ENCODE results near the gene FAM187B. TPM values are rescaled to one million over a fixed set of nuclear protein-coding genes. Genes with fewer than 3 reads are reported as not detected.
A peak's percentile ranks its signal among the peaks of the same experiment; 100 is the strongest.

FAM187B gene
- total RNA-seq, 2 experiments from 2014 or later, result not detected

DNA sequence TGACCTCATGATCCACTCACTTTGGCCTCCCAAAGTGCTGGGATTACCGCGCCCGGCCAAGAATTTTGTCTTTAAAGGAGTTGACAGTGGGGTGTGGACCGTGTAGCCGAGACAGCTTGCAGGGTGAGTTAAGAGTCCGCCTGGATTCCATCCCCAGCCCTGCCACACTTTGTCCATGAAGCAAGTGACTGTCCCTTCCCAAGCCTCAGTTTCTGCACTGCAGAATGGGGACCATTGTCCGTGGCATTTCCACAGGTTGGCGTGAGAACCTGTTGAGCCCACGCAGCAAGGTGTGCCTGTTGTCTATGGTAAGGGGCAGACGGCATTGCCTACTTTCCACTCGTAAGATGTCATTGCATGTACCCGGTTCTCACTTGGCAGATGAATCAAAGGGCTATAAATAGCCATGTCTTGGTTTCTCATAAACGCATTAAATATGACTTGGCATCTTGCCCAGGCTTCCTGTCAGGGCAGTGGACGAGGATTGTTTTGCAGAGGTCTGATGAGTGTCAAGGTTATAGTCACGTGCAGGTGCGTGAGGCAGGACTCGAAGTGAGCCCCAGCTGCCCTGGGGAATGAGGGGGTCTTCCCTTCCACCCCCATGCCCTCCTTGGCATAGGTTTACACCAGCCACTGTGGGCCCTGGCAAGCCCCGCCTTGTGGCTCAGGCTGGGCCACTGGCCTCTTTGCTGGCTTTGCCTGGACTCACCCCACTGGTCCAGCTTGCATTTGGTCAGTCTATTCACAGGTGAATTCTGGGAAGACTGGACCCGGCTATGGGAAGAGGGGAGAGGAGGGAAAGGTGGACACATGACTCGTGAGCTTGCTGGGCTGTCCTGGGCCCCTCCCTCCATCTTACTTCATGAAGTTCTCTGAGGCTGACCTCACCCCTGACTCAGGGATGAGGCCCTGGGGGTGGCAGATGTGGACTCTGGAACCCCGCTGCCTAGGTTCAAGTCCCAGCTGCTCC is 14.6 kb downstream of the FAM187B start:
- Mint-ChIP-seq H3K36me3 (ENCODE audit: low read depth) (no peaks in the 10 kb centered on the region), H3K4me1 (ENCODE audit: low read depth) (peaks cover 58% of the 10 kb centered on the region), H3K4me3 (no peak overlapping the region), H3K27ac (peak overlapping the region; percentile 97), H3K9me3 (peaks cover 3% of the 10 kb centered on the region), H3K27me3 (ENCODE audit: low read depth) (no peaks in the 10 kb centered on the region)
- intact Hi-C loops (cut with micrococcal nuclease), result loop anchor here (1.0 to 10.0 kb wide), 9 partner anchors 8 to 498 kb away; partner anchors contain the start of genes FFAR1 and LSR
- peak; percentile 92 for DNase-seq
- CTCF ChIA-PET, result interaction anchor here (0.8 to 1.4 kb wide), 3 partner anchors 34 to 79 kb away, joined by 3 to 6 read pairs (median 4); partner anchors contain the start of genes FXYD5 and LGI4

DNA sequence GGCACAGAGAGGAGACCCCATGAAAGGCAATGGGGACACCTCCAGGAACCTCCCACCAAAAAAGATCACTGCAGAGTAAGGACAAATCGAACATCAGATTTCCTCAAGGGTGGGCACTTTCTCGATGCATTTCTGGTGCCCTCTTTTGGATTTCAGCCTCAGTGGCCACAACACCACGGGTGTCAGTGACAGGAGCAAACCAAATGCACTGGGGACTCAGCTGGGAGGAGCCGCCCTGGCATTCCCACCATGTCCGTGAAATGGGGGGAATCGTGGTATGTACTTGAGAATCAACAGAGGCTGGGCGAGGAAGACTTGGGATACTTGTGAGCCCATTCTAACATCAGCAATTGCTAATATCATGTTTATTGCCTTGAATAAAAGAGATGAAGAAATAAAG is 16.3 kb downstream of the FAM187B start:
- Mint-ChIP-seq H3K9me3 (peaks cover 5% of the 10 kb centered on the region), H3K27me3 (ENCODE audit: low read depth) (no peaks in the 10 kb centered on the region), H3K4me3 (peak overlapping the region; percentile 52), H3K4me1 (ENCODE audit: low read depth) (peaks cover 70% of the 10 kb centered on the region), H3K36me3 (ENCODE audit: low read depth) (no peaks in the 10 kb centered on the region), H3K27ac (peak overlapping the region; percentile 97)
- DNase-seq, result no peak
- CTCF ChIA-PET, result interaction anchor here (1.2 kb wide), 1 partner anchor 36 kb away, joined by 4 read pairs; no protein-coding TSS in a partner anchor
- intact Hi-C loops (cut with micrococcal nuclease), result loop anchor here (5.0 to 10.0 kb wide), 3 partner anchors 35 to 500 kb away; partner anchors contain the start of gene LSR

DNA sequence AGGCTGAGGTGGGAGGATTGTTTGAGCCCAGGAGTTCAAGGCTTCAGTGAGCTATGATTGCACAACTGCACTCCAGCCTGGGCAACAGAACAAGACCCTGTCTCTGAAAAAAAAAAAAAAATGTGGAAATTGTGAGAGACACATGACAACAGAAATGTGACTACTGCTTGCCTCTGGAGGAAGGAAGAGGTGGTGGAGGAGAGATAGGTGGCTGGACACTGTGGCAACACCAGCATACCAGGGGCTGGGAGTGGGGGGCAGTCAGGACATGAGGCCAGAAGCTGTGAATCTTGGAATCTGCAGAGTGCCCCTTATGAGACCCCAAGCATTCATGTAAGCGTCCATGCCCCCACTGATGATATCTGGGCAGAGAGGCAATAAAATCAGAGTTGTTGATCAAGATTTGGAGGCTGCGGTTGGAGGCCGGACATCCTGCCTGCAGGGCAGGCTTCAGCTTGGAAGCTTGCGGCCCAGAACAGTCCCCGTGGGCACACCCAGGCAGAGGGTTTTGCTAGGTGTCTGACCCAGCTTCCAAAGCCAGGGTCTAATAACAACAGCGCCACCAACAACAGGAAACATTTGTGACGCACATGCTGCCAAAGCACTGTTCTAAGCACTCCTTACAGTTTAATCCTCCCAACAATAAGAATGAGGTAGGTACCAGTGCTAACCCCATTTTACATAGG is 16.9 kb downstream of the FAM187B start:
- peak; percentile 79 for DNase-seq
- H3K36me3 Mint-ChIP-seq (ENCODE audit: low read depth), result no peaks in the 10 kb centered on the region
- peaks cover 4% of the 10 kb centered on the region for H3K9me3 Mint-ChIP-seq
- CTCF ChIA-PET, result interaction anchor here (0.7 to 1.1 kb wide), 4 partner anchors 15 to 70 kb away, joined by 3 to 7 read pairs (median 5); no protein-coding TSS in a partner anchor
- H3K4me3 Mint-ChIP-seq, result peak overlapping the region; percentile 52
- H3K27me3 Mint-ChIP-seq (ENCODE audit: low read depth), result no peaks in the 10 kb centered on the region
- peaks cover 76% of the 10 kb centered on the region for H3K4me1 Mint-ChIP-seq (ENCODE audit: low read depth)
- H3K27ac Mint-ChIP-seq, result peak overlapping the region; percentile 97
- intact Hi-C loops (cut with micrococcal nuclease), result loop anchor here (5.0 to 10.0 kb wide), 3 partner anchors 36 to 501 kb away; partner anchors contain the start of gene LSR

DNA sequence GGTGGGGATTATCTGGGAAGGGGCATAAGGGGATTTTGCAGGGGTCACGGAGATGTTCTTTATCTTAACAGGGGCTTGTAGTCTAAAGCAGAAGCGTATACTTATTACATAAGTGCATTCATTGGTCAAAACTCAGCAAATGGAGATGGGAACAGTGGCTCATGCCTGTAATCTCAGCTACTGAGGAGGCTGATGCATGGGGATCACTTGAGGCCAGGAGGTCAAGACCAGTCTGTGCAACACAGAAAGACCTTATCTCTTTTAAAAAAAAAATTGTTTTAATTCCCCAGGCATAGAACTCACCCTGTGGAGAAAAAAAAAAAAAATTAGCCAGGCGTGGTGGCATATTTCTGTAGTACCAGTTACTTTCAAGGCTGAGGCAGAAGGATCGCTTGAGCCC is 18.9 kb downstream of the FAM187B start:
- Mint-ChIP-seq H3K9me3 (peaks cover 4% of the 10 kb centered on the region), H3K36me3 (ENCODE audit: low read depth) (no peaks in the 10 kb centered on the region), H3K4me1 (ENCODE audit: low read depth) (peaks cover 79% of the 10 kb centered on the region), H3K4me3 (no peak overlapping the region), H3K27ac (peak overlapping the region; percentile 40), H3K27me3 (ENCODE audit: low read depth) (no peaks in the 10 kb centered on the region)
- intact Hi-C loops (cut with micrococcal nuclease), result loop anchor here (1.0 to 10.0 kb wide), 4 partner anchors 38 to 503 kb away; partner anchors contain the start of gene LSR
- DNase-seq, result peak; percentile 3
- CTCF ChIA-PET, result no interaction called here

DNA sequence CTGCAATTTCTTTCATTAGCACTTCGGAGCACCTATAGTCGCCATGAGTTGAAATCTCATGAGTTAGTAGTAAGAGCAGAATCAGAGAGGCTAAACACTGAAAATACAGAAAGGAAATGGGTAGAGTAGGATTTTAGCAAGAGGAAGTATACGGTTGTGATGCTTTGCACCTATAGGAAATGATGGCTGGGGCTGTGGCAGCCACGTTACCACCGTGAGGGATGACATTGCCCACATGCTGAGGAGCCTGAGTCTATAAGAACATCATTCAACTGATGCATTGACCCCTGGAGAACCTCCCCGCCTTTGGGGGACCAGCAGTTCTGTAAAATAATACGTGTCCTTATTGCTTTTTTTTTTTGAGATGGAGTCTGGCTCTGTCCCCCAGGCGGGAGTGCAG is 20.4 kb downstream of the FAM187B start:
- peaks cover 78% of the 10 kb centered on the region for H3K4me1 Mint-ChIP-seq (ENCODE audit: low read depth)
- CTCF ChIA-PET, result no interaction called here
- H3K27ac Mint-ChIP-seq, result peak overlapping the region; percentile 92
- H3K4me3 Mint-ChIP-seq, result no peak overlapping the region
- DNase-seq, result peak; percentile 21
- no peaks in the 10 kb centered on the region for H3K27me3 Mint-ChIP-seq (ENCODE audit: low read depth)
- peaks cover 4% of the 10 kb centered on the region for H3K9me3 Mint-ChIP-seq
- intact Hi-C loops (cut with micrococcal nuclease), result no loop called here
- H3K36me3 Mint-ChIP-seq (ENCODE audit: low read depth), result no peaks in the 10 kb centered on the region

DNA sequence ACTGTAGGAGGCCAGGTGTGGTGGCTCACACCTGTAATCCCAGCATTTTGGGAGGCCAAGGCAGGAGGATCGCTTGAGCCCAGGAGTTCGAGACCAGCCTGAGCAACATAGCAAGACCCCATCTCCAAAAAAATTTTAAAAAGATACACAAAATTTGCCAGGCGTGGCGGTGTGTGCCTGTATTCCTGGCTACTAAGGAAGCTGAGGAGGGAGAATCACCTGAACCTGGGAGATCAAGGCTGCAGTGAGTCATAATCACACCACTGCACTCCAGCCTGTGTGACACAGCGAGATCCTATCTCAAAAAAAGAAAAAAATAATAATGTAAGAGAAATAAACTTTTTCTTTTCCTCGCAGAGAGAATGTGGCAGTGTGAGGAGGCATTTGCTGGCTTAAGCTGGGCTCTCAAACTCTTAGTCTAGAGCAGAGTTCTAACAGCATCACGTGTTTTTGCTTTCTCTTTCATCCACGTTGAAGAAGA is 21.1 kb downstream of the FAM187B start:
- peak overlapping the region; percentile 92 for H3K27ac Mint-ChIP-seq
- DNase-seq, result peak; percentile 31
- peaks cover 4% of the 10 kb centered on the region for H3K9me3 Mint-ChIP-seq
- no peaks in the 10 kb centered on the region for H3K27me3 Mint-ChIP-seq (ENCODE audit: low read depth)
- peaks cover 78% of the 10 kb centered on the region for H3K4me1 Mint-ChIP-seq (ENCODE audit: low read depth)
- no peaks in the 10 kb centered on the region for H3K36me3 Mint-ChIP-seq (ENCODE audit: low read depth)
- CTCF ChIA-PET, result interaction anchor here (1.0 kb wide), 1 partner anchor 53 kb away, joined by 3 read pairs; the partner anchor contains the start of gene FXYD5
- intact Hi-C loops (cut with micrococcal nuclease), result no loop called here
- no peak overlapping the region for H3K4me3 Mint-ChIP-seq

DNA sequence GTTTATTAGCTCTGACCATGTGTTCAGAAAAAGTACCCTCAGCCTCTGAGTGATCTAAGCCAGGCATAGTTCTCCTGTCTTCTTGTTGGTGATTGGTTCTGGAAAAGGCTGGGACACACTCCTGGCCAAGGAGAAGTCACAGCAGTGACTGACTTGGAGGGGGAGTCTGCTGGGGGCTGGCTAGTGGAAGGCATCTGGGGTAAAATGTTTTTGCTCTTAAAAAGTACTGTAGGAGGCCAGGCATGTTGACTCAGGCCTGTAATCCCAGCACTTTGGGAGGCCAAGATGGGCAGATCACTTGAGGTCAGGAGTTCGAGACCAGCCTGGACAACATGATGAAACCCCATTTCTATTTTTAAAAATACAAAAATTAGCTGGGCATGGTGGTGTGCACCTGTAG is 21.7 kb downstream of the FAM187B start:
- Mint-ChIP-seq H3K4me3 (peak overlapping the region; percentile 14), H3K4me1 (ENCODE audit: low read depth) (peaks cover 77% of the 10 kb centered on the region), H3K27ac (peak overlapping the region; percentile 92), H3K36me3 (ENCODE audit: low read depth) (no peaks in the 10 kb centered on the region), H3K9me3 (peaks cover 4% of the 10 kb centered on the region), H3K27me3 (ENCODE audit: low read depth) (no peaks in the 10 kb centered on the region)
- intact Hi-C loops (cut with micrococcal nuclease), result loop anchor here (1.0 kb wide), 1 partner anchor 7 kb away; no protein-coding TSS in a partner anchor
- CTCF ChIA-PET, result interaction anchor here (1.0 to 1.4 kb wide), 2 partner anchors 53 to 58 kb away, joined by 3 read pairs; partner anchors contain the start of gene FXYD5
- no peak for DNase-seq

DNA sequence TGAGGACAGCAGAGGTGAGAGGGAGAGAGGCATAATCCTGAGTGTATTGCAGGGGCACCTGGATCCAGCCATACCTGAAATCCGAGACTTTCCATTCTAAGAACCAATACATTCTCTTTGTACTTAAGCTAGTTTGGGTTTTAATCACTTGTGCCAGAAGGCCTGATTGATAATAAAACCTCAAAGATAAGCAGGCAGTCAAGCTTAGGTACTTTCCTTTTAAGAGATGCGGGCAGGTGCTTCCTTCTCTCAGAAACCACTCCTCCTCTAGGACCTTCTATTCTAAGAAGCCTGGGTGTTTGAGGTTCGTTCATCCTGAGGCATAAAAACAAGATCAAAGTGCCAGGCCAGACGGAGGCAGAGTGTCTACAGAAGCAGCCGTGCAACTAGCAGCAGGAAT is 22.2 kb downstream of the FAM187B start:
- CTCF ChIA-PET, result interaction anchor here (0.8 to 1.4 kb wide), 3 partner anchors 52 to 58 kb away, joined by 3 read pairs; partner anchors contain the start of gene FXYD5
- Mint-ChIP-seq H3K4me1 (ENCODE audit: low read depth) (peaks cover 75% of the 10 kb centered on the region), H3K4me3 (no peak overlapping the region), H3K27ac (peak overlapping the region; percentile 92), H3K27me3 (ENCODE audit: low read depth) (no peaks in the 10 kb centered on the region), H3K36me3 (ENCODE audit: low read depth) (no peaks in the 10 kb centered on the region), H3K9me3 (peaks cover 4% of the 10 kb centered on the region)
- DNase-seq, result peak; percentile 65
- intact Hi-C loops (cut with micrococcal nuclease), result loop anchor here (1.0 kb wide), 1 partner anchor 8 kb away; no protein-coding TSS in a partner anchor

DNA sequence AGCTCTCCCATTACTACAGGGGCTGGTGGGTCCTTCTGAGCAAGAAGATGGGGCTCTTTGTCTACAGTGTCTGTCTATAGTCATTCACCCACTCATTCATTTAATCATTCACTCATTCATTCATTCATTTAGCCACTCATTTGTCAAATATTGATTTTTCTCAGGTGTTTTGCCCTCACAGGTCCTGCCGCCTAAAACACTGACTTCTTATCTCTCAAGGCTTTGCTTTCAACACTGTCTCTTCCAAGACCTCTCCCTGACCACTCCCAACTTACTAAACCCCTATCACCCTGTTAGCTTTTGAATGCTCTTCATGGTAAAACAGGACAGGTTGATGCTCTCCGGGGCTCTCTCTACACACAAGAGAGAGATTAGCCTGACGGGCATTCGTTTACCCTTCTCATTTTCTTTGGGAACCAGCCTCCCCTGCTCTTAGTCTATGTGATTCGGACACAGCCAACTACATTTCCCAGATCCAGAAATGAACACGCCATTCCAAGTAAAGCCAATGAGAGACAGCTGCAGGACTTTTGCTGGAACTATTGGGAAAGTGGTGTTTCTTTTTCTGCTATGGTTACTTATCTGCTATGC is 22.7 kb downstream of the FAM187B start:
- H3K9me3 Mint-ChIP-seq, result peaks cover 4% of the 10 kb centered on the region
- H3K27ac Mint-ChIP-seq, result peak overlapping the region; percentile 92
- peaks cover 78% of the 10 kb centered on the region for H3K4me1 Mint-ChIP-seq (ENCODE audit: low read depth)
- H3K4me3 Mint-ChIP-seq, result no peak overlapping the region
- CTCF ChIA-PET, result interaction anchor here (0.8 to 1.4 kb wide), 2 partner anchors 52 to 57 kb away, joined by 3 read pairs; partner anchors contain the start of gene FXYD5
- H3K27me3 Mint-ChIP-seq (ENCODE audit: low read depth), result no peaks in the 10 kb centered on the region
- DNase-seq, result no peak
- intact Hi-C loops (cut with micrococcal nuclease), result loop anchor here (1.0 kb wide), 1 partner anchor 8 kb away; no protein-coding TSS in a partner anchor
- H3K36me3 Mint-ChIP-seq (ENCODE audit: low read depth), result no peaks in the 10 kb centered on the region

DNA sequence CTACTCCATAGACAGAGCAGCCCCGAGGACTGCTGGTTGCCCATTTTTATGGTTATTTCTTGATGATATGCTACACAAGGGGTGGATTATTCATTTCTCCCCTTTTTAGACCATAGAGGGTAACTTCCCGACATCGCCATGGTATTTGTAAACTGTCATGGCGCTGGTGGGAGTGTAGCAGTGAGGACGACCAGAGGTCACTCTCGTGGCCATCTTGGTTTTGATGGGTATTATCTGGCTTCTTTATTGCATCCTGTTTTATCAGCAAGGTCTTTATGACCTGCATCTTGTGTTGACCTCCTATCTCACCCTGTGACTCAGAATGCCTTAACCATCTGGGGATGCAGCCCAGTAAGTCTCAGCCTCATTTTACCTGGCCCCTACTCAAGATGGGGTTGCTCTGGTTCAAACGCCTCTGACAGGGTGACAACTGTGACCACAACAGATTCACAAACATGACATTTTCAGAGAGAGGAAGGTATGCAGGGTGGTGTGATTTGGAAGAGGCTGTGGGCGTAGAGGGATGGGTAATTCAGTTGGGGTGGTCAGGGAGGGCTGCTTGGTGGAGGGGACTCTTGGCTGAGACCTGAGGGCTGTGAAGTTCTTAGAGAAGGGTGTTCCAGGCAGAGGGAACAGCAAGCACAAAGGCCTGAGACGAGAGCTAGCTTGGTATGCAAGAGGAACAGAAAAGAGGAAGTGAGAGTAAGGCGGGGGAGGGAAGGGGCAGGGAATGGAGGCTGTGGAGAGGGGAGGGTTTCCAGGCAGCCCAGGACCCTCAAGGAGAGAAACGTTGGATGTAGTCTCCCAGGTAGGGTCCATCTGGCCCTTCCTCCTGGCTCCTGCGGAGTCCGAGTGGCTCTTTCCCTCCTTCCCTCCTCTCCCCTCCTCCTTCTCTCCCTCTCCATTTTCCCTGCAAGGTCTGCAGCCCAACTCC is 23.5 kb downstream of the FAM187B start:
- no peaks in the 10 kb centered on the region for H3K36me3 Mint-ChIP-seq (ENCODE audit: low read depth)
- DNase-seq, result peak; percentile 55
- peak overlapping the region; percentile 9 for H3K4me3 Mint-ChIP-seq
- peaks cover 78% of the 10 kb centered on the region for H3K4me1 Mint-ChIP-seq (ENCODE audit: low read depth)
- intact Hi-C loops (cut with micrococcal nuclease), result no loop called here
- peaks cover 4% of the 10 kb centered on the region for H3K9me3 Mint-ChIP-seq
- H3K27ac Mint-ChIP-seq, result peak overlapping the region; percentile 92
- H3K27me3 Mint-ChIP-seq (ENCODE audit: low read depth), result no peaks in the 10 kb centered on the region
- CTCF ChIA-PET, result no interaction called here

Measured in activated naive CD4-positive, alpha-beta T cell treated with anti-CD3 and anti-CD28 coated beads for 36 hours (primary cell).